HG02642 (cell line): ENCODE results near the gene SIN3A.
A peak's percentile ranks its signal among the peaks of the same experiment; 100 is the strongest.
"Not testable (repeated sequence)": the region's sequence is repeated elsewhere in the genome, so short reads cannot be mapped to it uniquely, and the experiment has no call there.

Experiments
- ATAC-seq: cut with Tn5 transposase; IDR thresholded peaks from one replicate; pipeline ENCODE4 v1.9.1; 2021; ENCODE audit warnings: mild to moderate bottlenecking; ENCODE audit not compliant: unreplicated experiment, poor library complexity

Gene SIN3A

DNA sequence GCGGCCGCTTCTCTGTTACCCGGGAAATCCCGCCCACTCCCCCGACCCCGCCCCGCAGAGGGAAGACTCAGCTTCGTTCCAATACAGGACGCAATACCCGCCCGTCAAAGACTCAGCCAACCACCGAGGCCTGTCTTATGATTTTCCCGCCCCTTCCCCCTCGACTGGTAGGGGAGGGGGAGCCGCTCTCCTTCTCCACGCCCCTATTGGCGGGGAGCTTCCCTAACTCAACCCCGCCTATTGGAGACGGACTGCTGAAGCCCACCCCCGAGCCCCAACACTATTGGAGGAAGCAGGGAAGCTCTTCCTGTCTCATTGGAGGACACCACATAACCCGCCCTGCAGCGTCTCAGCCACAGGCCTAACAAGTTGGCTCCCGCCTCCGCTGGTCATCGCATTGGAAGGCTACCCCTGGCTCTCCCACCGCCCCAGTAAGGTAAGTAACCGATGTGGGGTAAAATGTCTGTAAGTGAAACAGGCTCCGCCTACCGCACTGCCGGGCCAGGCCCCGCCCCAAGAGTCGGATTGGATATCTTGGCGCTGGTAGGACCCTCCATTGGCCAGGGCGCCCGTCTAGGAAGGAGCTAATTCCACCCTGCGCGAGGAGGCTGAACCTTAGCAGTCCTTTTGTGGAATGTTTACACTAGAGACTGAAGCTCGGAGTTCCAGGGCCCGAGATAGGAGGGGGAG lies at the start of gene SIN3A:
Gene SIN3A (minus strand): TSS at position 17 of the 690 bp plus-strand sequence. CDS start 21,315 bp downstream, outside the sequence.
- peak; percentile 49 for ATAC-seq

DNA sequence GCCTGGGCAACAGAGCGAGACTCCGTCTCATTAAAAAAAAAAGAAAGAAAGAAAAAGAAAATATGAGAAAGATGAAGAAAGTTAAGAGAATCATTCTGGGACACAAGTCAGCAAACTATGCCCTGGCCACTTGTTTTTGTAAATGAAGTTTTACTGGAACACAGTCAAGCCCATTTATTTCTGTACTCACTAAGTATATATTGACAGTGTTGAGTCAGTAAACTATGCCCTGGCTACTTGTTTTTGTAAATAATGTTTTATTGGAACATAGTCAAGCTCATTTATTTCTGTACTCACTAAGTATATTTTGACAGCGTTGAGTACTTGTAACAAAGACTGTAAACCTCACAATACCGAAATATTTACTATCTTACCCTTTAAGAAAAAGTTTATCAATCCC lies 42.2 kb upstream of the SIN3A start:
- no peak for ATAC-seq

DNA sequence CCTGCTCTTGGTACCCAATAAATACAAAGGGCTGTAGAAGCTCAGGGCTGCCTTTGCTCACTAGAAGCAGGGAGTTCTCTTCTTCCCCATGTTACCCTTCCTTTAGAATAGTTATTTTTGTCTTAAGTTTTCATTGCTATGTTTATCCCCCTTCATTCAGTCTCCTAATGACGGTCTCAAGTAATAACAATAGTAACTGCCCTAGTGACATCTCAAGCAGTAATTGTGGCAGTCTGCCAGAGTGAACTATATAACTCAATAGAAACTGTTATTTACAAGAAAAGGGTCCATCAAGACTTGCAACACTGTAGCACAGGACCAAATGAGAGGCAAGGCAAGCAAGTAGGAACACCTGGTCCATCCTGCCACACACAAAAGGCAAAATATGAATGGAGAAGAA lies 32.5 kb upstream of the SIN3A start:
- ATAC-seq: no peak

DNA sequence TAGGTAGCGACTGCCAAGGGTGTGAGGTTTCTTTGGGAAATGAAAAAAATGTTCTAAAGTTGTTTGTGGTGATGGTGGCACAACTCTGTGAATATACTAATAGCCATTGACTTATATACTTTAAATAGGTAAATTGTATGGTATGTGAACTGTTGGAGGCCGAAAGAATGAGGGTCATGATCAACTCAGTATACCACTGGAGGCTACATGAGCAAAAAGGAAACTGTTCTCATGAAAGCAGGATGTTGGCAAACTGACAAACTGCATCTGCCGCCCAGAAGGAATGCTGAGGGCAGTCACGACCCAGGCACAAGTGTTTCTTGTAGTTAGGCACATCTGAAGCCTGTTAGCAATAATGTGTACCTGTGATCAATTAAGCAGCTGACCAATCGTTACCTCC lies 32.1 kb upstream of the SIN3A start:
- ATAC-seq: not testable (repeated sequence)

DNA sequence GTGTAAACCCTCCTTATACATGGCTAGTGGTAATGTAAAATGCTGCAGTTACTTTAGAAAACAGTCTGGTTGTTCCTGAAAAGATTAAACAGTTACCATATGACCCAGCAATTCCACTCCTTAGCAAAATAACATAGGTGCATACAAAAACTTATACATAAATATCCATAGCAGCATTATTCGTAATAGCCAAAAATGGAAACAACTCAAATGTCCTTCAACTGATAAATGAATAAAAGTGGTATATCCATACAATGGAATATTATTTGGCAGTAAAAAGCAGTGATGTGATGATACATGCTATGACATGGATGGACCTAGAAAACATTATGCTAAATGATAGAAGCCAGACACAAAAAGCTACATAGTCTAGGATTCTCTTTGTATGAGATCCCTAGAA lies 31.6 kb upstream of the SIN3A start:
- no peak for ATAC-seq

DNA sequence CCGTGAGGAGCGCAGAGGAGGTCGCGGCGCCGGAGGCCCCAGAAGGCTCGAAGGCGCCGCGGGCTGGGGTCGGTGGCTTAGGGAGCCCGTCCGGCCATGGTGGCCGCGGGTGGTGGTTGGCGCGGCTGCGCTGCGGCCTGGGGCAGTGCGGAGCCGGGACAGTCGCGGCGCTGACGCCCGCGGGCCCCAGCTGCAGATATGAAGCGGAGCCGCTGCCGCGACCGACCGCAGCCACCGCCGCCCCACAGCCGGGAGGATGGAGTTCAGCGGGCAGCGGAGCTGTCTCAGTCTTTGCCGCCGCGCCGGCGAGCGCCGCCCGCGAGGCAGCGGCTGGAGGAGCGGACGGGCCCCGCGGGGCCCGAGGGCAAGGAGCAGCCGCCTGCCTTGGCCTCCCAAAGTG lies 29.0 kb upstream of the SIN3A start:
- ATAC-seq: not testable (repeated sequence)

DNA sequence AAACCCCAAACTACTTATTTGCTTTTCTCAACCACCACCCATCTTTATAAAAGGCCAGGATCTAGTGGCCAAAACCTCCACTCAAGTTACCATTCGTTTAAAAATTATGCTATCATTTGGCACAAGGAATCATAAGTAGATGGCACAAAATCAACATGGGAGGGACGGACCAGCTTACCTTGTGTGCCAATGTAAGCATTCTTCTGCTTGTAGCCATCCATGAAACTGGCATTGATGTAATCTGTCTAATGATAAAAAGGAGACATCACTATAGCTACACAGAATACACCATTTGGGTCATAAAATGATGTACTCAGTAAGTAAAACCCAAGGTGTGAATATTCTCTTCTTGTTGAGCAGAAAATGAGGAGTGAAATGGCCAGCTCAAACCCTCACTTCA lies 28.2 kb upstream of the SIN3A start:
- ATAC-seq: no peak

DNA sequence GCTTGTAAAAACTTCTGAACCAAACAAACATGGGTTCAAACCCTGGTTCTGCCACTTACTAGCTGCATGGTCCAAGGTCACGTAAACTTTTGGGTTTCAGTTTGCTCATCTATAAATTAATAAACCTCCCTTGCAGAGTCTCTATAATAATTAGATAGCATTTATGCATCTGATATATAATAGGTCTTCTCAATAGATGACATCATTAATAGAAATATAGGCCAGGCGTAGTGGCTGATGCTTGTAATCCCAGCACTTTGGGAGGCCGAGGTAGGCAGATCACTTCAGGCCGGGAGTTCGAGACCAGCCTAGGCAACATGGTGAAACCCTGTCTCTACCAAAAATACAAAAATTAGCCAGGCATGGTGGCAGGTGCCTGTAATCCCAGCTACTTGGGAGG lies 25.6 kb upstream of the SIN3A start:
- not testable (repeated sequence) for ATAC-seq

DNA sequence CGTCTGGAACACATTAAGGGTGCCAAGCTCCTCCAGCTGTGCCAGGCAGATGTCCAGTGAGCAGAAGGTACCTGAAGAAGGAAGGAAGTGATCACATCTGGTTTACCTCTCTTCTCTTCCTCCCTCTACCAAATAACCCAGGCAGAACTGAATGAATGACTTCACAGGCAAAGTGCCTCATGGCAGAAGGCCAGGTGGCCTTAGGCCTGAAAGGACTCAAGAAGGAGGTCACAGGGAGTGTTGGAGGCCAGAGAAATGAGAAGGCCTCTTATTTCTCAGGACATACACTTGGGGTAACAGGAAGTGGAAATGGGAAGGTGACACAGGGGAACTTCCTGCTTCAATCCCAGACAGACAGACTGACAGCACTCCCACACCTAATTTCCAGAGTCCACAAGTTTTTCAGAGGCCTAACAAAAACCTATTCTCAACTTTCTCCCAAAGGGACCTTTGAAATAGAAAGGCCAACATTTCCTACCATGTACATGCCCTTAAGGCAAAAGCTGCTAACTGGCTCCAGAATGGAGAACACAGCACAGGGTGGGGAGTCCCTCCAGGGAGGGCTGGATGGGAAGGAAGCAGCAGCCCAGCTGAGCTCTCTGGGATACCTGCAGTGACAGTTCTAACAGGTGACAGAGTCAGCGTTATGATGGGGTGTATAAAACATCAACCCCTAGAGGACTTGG lies 17.6 kb upstream of the SIN3A start:
- ATAC-seq: no peak

DNA sequence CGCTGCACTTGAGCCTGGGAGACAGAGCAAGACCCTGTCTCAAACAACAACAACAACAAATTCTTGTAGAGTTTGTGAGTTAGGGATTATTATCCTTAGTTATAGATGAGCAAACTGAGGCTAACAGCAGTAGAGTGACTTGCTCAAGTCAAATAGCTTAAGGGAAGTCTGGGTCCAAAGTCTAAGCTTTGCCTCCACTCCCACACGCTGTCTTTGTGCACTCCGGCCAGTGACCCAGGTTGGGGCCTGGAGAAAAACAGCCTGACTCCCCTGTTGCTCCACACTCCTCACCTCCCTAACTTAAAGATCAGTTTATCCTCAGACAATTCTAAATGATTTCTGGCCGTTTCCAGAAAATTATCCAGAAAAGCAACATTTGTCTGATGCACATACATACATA lies 9.2 kb upstream of the SIN3A start:
- ATAC-seq: no peak

DNA sequence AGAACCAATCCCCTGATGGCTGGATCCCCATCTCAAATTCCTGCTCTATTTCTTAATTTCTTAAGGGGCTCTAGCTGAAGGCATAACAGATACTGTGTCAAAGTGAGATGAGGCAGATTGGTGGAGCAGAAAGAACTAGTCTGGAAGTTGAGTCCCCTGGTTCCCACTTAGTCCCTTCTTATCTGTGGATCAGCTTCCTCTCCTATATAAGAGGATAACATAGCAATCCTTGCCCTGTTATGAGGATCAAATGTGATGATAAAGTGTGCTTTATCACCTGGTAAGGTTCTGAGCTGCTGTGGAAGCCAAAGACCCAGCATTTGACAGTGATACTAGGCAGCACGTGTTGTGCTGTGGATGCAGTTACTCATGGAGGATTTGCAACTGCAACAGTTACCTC lies 8.1 kb upstream of the SIN3A start:
- no peak for ATAC-seq

DNA sequence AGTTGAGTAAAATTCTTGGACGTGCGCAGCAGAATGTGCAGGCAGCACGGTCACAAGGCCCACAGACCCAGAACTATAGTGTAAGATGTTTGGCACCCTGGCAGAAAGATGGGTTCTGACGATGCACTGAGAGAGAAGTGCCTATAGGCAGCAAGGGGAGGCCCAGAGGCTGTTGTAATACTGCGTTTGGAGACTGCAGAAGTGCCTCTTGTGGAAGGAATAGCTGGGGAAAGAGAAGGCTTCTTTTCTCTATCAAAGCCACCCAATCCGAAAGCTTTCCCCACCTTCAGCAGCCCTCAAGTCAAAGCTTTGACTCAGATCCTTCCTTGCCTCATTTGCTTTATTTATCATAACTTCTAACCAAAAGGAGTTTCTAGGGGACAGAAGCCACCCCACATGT lies 5.2 kb upstream of the SIN3A start:
- ATAC-seq: no peak

DNA sequence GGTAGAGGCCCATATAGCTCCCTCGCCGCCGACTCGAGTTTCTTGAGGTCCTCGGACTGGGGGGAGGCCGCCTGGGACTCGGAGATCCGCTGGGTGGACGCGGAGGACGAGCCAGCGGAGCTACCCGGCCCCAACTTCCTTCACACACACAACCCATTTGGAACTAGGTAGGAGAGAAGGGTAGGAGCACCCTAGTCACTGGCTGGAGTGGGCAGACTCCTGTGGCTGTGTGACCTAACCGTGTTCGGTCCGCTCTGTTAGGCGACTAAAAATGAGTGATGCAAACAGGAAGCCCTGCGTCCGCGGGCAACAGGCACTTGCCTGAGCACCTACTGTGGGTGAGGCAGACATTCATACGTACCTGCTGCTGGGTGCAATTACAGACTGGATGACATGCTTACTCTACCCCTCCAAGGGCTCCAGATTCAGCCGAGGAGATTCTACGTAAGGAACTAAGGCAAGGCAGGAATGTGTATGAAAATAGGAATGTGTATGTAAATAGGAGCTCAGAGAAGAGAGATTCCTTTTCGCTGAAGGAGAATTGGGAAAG lies 4.6 kb upstream of the SIN3A start:
- no peak for ATAC-seq

DNA sequence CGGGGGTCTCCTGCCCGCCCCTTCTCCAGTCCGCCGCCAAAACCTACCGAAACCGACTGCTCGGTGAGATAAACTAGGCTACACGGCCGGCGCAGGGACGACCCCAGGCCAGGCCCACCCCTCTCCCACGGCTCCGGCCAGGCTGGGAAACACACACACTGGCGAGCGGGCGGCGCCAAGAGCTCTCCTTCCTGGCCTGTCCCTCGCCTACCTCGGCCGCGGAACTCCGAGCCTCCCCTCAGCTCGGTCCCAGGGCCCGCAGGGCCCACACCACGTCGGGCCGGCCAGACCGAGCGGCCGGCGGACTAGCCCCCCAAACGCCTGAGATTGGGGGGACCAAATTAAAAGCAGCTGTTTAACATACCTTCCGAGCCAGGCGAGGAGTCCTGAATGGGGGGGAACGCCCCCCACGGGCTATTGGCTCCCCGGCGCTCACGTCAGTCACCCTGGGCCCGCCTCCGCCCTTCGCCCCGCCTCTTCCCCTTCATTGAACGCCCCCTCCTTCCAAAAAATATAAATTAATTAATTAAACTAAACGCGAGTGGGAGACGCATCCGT lies 4.0 kb upstream of the SIN3A start:
- ATAC-seq: no peak

DNA sequence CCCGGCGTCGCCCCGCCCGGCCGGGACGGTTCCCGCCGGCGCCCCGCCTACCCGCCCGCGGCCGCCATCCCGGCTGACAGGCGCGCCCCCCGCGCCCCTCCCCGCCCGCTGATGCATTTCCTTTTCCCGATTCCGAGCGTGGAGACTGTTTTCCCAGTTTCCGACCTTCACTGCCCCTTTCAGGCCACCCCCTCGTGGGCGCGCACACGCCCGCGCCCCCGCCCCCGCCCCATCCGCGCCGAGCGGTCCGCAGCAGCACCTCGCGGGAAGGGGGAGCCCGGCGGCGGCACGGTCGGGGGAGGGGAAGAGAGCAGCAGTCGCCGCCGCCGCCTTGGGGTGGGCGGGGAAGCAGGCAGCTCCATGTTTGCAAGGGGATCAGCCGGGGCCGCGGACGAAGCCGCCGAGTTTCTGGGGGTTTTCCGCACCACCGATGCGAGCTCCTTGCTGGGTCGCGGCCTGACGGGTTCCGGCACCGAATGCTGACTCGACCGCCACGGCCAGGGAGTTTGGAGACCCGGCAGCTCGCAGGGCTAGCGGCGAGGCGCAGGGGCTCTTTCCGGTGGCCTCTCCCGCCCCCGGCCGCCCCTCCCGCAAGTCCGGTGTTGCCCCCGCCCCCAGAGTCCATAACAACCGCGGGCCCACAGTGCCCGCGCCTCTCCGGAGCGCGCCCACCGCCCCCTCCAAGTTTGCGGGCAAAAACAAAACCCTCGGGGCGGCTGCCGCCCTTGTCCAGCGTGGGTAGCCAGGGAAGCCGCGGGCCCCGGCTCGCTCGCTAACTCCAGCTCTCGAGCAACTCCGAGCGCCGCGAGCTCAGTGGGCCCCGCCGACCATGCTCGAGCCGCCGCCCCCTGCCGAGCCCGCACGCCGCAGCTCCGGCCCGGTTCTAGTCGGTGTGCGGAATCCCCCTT lies 3.2 kb upstream of the SIN3A start:
- ATAC-seq: no peak

DNA sequence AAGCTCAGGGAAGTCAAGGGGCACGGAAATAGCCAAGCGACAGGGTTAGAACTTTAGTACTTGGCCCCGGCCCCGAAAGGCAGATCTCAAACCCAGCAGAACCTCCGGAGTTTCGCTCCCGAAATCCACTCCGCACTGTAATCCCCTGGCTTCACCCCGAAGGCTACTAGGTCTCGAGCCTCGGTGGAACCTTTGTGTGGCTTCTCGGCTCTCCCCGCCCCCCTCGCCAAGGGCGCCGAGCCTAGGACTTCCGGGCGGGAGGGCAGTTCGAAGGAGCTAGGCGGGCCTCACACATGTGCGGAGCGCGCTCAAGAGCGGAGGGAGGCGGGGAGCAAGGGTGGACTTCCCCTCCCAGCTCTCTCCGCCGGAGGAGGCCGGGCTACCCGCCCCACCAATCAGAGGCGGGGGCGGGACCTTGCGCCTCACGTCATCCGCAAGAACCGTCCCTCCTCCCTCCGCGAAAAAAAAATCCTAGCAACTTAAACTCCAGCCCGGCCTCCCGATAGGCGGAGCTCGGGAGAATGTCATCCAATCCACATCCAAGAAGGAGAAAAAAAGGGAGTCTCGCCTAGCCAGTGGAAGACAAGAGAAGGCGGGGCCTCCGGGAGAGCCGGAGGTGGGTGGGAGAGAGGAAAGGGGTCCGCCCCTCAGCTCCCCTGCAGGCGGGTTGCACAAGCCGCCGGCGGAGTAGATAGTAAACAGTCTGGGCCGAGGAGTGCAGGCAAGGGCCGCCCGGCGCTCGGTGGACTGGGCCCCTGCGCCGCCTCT lies 2.4 kb upstream of the SIN3A start:
- ATAC-seq: peak; percentile 41

DNA sequence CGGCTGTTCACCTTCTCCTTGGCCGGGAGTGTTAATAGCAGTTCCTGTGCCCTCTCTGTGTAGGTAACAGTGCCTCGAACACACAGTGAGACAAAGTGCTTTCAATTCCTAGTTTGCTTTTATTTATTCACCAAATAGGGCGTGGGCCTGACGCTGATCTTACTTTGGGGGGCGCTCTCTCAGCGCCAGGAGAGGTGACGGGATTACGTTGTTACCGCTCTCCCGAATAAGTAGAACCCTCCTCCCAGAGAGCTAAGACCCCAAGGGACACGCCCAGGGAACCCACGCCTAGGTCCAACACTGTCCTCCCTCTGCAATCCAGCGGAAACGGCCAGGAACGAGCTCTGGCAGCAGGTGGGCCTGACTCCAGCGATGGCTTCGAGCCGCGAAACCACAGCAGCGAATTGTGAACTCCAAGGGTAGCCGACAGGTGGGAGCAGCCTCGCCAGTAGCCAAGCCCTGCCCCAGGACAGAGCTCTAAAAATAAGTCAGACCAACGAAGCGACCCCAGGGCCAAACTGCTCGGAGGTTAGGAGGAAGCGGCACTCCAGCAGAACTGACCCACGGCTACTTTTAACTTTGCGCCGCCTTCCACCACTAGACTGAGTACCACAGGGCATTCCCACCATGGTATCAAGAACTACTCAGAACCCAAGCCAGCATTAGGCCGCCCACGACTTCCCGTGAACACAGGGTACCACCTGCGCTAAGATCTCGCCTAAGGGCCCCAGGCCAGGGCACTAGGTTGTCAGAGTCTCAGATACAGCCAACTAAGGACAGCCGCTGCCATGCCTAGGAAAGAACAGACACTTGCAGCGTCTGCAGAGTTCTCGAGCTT lies 1.6 kb upstream of the SIN3A start:
- ATAC-seq: no peak

DNA sequence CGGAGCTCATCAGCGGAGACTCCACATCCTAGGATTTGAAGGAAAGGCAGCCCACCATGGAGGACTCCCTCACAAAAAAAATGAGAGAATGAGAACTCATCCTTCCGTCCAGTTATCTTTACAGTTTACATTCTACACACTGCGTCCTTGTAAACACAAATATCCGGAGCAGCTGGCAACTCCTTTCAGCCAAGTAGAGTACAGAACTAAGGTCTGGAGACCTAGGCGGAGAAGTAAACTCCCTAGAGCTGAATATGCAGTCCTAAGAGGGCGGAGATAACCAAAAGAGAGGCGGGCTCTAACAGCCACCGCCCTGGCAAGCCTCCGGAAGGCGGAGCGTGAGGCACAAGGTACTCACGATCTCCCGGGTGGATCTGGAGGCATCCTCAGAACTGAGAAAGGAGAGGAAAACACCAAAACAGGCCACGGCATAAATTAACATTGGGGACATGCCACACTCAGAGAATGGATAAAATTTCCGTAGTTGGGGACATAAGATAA lies 924 bp upstream of the SIN3A start:
- ATAC-seq: no peak

DNA sequence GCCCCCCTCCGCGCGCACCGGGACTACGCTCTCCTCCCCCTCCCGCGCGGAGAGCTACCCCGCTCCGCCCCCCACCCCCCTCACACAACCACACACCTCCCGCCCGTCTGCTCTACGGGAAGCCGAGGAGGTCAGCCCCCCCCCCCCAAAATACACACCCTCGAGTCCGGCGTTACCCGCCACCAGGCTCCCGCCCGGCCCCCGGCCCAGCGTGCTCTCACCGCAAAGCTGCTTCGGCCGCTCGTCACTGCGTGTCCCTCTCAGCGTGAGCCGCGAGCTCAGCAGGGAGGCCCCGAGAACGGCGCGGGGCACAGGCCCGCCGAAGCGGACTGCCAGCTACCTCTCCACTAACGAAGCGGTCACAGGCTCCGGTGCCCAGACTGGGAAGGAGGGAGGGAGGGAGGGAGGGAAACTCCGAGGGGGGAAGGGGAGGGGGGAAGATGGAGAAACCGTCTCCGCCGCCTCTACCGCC lies 252 bp downstream of the SIN3A start:
- no peak for ATAC-seq
